GM23338 (cell line): ENCODE data around the gene ERGIC3.

ENCODE experiments used
- CREB1 ChIP-seq: fragments of 250-450 bp; sonication (Bioruptor Pico); IDR thresholded peaks from 2 replicates; pipeline ENCODE4 v1.5.0; 2020; ENCODE audit warnings: low read depth, mild to moderate bottlenecking, moderate library complexity
- EZH2 ChIP-seq: fragments of 200-600 bp; sonication (generic); IDR thresholded peaks from one replicate; pipeline ENCODE4 v1.8.0; 2017; ENCODE audit warnings: antibody characterized with exemption, mild to moderate bottlenecking, low read depth; ENCODE audit not compliant: unreplicated experiment
- EZH2phosphoT487 ChIP-seq: fragments of 200-600 bp; sonication (generic); IDR thresholded peaks from one replicate; pipeline ENCODE4 v1.8.1; 2018; ENCODE audit warnings: antibody characterized with exemption; ENCODE audit not compliant: unreplicated experiment
- POLR2AphosphoS5 ChIP-seq: IDR thresholded peaks from 2 replicates; pipeline ENCODE4 v1.6.1; 2016; ENCODE audit warnings: antibody characterized with exemption, low read depth
- TF ChIP-seq, protein P1 (sequence below), 2 experiments: fragments of 200-600 bp in 1 of 2; sonication (generic) in 1 of 2; conservative IDR thresholded peaks; 2 replicates each; pipeline versions ENCODE4 v1.5.1 to v1.6.1; 2016 to 2017; ENCODE audit warnings: antibody characterized with exemption in 2 of 2, low read depth in 2 of 2, mild to moderate bottlenecking in 2 of 2, moderate library complexity in 1 of 2
- TF ChIP-seq, protein P2 (sequence below): IDR thresholded peaks from one replicate; pipeline ENCODE4 v1.6.1; 2018; ENCODE audit warnings: antibody characterized with exemption; ENCODE audit not compliant: unreplicated experiment
- TF ChIP-seq, protein P3 (sequence below): fragments of 250-450 bp; sonication (Bioruptor Pico); IDR thresholded peaks from 2 replicates; pipeline ENCODE4 v1.5.0; 2020; ENCODE audit warnings: mild to moderate bottlenecking, moderate library complexity

DNA sequence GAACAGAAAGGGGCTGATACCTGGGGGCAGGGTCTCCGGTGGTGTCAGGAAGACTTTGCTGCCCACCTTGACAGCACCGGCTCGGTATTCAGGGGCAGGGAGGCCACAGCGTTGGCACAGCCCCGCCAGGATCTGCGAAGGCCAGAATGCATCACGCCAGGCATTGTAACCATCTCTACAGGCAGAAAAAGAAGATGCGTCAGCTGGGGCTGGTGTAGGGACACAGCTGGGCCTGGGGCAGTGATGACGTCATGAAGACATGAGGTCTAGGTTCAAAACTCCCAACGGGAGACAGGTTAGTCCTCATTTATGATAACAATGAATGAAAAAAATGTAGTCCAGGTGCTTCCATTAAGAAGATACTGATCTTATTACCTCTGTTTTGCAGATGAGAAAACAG is 22.0 kb downstream of the ERGIC3 start:
- TF ChIP-seq, protein P1, sequence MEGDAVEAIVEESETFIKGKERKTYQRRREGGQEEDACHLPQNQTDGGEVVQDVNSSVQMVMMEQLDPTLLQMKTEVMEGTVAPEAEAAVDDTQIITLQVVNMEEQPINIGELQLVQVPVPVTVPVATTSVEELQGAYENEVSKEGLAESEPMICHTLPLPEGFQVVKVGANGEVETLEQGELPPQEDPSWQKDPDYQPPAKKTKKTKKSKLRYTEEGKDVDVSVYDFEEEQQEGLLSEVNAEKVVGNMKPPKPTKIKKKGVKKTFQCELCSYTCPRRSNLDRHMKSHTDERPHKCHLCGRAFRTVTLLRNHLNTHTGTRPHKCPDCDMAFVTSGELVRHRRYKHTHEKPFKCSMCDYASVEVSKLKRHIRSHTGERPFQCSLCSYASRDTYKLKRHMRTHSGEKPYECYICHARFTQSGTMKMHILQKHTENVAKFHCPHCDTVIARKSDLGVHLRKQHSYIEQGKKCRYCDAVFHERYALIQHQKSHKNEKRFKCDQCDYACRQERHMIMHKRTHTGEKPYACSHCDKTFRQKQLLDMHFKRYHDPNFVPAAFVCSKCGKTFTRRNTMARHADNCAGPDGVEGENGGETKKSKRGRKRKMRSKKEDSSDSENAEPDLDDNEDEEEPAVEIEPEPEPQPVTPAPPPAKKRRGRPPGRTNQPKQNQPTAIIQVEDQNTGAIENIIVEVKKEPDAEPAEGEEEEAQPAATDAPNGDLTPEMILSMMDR (conservative IDR thresholded peaks at IDR 0.05; ENCODE audit: low read depth in 2 of 2), result no peak
- TF ChIP-seq EZH2 (no peak), EZH2phosphoT487 (no peak), POLR2AphosphoS5 (no peak), CREB1 (CRISPR knock-in tag) (no peak)
- TF ChIP-seq, protein P2, sequence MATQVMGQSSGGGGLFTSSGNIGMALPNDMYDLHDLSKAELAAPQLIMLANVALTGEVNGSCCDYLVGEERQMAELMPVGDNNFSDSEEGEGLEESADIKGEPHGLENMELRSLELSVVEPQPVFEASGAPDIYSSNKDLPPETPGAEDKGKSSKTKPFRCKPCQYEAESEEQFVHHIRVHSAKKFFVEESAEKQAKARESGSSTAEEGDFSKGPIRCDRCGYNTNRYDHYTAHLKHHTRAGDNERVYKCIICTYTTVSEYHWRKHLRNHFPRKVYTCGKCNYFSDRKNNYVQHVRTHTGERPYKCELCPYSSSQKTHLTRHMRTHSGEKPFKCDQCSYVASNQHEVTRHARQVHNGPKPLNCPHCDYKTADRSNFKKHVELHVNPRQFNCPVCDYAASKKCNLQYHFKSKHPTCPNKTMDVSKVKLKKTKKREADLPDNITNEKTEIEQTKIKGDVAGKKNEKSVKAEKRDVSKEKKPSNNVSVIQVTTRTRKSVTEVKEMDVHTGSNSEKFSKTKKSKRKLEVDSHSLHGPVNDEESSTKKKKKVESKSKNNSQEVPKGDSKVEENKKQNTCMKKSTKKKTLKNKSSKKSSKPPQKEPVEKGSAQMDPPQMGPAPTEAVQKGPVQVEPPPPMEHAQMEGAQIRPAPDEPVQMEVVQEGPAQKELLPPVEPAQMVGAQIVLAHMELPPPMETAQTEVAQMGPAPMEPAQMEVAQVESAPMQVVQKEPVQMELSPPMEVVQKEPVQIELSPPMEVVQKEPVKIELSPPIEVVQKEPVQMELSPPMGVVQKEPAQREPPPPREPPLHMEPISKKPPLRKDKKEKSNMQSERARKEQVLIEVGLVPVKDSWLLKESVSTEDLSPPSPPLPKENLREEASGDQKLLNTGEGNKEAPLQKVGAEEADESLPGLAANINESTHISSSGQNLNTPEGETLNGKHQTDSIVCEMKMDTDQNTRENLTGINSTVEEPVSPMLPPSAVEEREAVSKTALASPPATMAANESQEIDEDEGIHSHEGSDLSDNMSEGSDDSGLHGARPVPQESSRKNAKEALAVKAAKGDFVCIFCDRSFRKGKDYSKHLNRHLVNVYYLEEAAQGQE, result no peak
- TF ChIP-seq, protein P3, sequence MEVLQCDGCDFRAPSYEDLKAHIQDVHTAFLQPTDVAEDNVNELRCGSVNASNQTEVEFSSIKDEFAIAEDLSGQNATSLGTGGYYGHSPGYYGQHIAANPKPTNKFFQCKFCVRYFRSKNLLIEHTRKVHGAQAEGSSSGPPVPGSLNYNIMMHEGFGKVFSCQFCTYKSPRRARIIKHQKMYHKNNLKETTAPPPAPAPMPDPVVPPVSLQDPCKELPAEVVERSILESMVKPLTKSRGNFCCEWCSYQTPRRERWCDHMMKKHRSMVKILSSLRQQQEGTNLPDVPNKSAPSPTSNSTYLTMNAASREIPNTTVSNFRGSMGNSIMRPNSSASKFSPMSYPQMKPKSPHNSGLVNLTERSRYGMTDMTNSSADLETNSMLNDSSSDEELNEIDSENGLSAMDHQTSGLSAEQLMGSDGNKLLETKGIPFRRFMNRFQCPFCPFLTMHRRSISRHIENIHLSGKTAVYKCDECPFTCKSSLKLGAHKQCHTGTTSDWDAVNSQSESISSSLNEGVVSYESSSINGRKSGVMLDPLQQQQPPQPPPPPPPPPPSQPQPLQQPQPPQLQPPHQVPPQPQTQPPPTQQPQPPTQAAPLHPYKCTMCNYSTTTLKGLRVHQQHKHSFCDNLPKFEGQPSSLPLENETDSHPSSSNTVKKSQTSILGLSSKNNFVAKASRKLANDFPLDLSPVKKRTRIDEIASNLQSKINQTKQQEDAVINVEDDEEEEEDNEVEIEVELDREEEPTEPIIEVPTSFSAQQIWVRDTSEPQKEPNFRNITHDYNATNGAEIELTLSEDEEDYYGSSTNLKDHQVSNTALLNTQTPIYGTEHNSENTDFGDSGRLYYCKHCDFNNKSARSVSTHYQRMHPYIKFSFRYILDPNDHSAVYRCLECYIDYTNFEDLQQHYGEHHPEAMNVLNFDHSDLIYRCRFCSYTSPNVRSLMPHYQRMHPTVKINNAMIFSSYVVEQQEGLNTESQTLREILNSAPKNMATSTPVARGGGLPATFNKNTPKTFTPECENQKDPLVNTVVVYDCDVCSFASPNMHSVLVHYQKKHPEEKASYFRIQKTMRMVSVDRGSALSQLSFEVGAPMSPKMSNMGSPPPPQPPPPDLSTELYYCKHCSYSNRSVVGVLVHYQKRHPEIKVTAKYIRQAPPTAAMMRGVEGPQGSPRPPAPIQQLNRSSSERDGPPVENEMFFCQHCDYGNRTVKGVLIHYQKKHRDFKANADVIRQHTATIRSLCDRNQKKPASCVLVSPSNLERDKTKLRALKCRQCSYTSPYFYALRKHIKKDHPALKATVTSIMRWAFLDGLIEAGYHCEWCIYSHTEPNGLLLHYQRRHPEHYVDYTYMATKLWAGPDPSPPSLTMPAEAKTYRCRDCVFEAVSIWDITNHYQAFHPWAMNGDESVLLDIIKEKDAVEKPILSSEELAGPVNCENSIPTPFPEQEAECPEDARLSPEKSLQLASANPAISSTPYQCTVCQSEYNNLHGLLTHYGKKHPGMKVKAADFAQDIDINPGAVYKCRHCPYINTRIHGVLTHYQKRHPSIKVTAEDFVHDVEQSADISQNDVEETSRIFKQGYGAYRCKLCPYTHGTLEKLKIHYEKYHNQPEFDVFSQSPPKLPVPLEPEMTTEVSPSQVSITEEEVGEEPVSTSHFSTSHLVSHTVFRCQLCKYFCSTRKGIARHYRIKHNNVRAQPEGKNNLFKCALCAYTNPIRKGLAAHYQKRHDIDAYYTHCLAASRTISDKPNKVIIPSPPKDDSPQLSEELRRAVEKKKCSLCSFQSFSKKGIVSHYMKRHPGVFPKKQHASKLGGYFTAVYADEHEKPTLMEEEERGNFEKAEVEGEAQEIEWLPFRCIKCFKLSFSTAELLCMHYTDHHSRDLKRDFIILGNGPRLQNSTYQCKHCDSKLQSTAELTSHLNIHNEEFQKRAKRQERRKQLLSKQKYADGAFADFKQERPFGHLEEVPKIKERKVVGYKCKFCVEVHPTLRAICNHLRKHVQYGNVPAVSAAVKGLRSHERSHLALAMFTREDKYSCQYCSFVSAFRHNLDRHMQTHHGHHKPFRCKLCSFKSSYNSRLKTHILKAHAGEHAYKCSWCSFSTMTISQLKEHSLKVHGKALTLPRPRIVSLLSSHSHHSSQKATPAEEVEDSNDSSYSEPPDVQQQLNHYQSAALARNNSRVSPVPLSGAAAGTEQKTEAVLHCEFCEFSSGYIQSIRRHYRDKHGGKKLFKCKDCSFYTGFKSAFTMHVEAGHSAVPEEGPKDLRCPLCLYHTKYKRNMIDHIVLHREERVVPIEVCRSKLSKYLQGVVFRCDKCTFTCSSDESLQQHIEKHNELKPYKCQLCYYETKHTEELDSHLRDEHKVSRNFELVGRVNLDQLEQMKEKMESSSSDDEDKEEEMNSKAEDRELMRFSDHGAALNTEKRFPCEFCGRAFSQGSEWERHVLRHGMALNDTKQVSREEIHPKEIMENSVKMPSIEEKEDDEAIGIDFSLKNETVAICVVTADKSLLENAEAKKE (CRISPR knock-in tag), result no peak
